HG02840 (cell line): ENCODE data around the gene DHFR.
"Not testable (repeated sequence)": the region's sequence is repeated elsewhere in the genome, so short reads cannot be mapped to it uniquely, and the experiment has no call there.

Experiments
- ATAC-seq: cut with Tn5 transposase; IDR thresholded peaks from one replicate; pipeline ENCODE4 v1.9.1; 2021; ENCODE audit warnings: mild to moderate bottlenecking, moderate library complexity, moderate number of reproducible peaks; ENCODE audit not compliant: unreplicated experiment, low FRiP score

DHFR gene

GRCh38 chr5:80654391-80655230 lies at the start of gene DHFR, which contains the start of gene MSH3:
DHFR (minus strand) TSS chr5:80654983; CDS start chr5:80654489, 494 bp downstream.
MSH3 (plus strand) TSS chr5:80654652; CDS start chr5:80654728, 76 bp downstream.
- peak; percentile 41 for ATAC-seq

DNA sequence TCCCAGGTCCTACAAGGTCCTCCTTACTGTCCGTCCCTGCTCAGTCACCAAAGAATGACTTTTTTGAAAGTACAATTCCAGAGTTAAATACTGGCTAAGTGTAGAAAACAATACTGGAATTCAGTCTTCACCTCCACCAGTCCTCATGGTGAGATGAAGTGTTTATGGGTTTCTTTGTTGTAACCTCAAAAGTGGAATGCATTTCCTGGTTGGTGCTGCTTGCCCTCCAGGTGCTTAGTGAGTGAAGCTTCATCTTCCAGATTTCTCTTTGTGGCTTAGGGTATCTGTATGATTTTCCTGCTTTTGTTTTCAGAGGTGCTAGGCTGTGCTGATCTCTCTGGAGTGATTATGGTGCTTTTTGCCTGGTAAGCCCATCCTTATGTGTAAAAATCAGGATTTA lies 49.4 kb upstream of the DHFR start:
- no peak for ATAC-seq

GRCh38 chr5:80703747-80704146 lies 49.0 kb upstream of the DHFR start:
- no peak for ATAC-seq

DNA sequence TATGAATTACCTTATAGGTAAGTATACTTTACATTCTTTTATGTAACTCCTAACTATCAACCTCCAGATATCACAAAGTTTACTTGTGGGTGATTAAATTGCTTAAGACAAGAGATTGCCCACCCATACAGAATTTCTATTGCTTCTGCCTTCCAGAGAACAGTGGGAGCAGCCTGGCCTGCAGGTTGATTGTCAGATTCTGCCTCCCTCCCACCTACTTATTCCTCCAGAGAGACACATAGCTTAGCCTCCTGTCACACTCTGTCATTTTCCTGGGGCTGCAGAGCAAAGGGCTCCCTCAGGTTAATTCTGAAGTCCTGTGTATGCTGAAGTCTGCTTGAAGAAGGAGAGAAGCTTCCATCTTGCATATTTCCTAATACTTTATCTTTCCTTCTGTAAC lies 48.5 kb upstream of the DHFR start:
- ATAC-seq: no peak

DNA sequence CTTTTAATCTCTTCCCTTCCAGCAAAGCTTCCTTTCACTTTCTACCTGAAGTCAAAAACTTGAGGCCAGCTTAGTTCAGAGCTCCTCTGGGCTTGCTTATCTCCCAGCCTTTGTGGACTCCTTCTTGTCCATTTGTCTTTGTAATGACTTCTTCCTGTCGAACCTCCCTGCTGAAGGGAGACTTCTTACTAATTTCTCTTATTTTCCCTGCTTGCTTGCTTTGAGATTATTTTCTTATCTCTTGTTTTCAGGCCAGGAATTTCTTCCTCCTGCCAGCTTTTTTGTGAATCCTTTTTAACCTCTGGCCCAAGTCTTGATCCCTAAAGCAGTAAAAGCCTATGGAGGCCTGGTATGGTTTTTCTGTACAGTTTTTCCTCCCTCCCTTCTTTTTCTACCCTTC lies 46.8 kb upstream of the DHFR start:
- no peak for ATAC-seq

DNA sequence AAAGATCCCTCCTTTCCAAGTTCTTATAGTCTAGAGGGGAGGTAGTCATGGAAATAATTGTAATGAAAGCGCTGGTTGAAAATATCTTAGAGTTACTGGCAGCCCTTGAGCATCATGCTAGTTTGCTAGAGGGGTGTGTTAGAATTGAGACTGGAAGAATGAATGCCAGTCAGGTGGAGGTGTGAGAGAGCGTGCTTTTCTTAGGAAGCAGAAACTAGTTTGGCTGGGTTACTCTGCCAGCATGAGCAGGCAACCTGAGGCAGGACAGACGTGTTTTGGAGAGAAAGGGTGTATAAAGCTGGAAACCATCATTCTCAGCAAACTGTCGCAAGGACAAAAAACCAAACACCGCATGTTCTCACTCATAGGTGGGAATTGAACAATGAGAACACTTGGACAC lies 43.6 kb upstream of the DHFR start:
- no peak for ATAC-seq

GRCh38 chr5:80697100-80697499 lies 42.3 kb upstream of the DHFR start:
- no peak for ATAC-seq

GRCh38 chr5:80696450-80696849 lies 41.7 kb upstream of the DHFR start:
- ATAC-seq: no peak

DNA sequence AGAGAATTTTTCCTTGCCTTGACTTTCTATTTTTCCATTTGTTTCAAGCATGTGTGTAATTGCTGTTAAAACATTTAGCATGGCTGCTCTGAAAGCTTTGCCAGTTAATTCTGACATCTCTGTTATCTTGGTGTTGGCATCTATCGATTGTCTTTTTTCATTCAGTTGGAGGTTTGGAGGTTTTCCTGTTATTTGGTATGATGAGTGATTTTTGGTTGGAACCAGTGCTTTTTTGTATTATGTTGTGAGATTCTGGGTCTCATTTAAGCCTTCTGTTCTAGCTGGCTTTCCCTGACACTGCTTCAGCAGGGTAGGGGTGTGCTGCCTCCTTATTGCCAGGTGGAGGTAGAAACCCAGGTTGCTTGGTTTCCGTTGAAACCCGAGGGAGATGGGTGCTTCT lies 40.9 kb upstream of the DHFR start:
- no peak for ATAC-seq

DNA sequence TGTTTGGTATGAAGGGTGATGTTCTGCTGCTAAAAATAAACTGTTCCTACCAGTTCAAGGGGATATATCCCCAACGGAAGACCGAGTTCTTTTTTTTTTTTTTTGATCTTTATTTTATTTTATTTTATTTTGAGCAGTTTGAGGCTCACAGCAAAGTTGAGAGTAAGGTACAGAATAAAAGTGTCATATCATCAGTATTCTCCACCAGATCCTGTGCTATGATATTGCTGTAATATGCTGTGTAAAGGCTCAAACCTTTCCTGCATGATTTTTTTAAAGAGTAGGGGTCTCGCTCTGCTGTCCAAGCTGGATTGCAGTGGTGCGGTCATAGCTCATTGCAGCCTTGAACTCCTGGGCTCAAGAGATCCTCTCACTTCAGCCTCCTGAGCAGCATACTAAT lies 34.8 kb upstream of the DHFR start:
- no peak for ATAC-seq

GRCh38 chr5:80688648-80689420 lies 34.1 kb upstream of the DHFR start:
- ATAC-seq: no peak

- ATAC-seq: no peak
Measured at GRCh38 chr5:80686757-80687156, 32.0 kb upstream of the DHFR start.

- ATAC-seq: no peak
Measured at GRCh38 chr5:80676706-80677105, 21.9 kb upstream of the DHFR start.

DNA sequence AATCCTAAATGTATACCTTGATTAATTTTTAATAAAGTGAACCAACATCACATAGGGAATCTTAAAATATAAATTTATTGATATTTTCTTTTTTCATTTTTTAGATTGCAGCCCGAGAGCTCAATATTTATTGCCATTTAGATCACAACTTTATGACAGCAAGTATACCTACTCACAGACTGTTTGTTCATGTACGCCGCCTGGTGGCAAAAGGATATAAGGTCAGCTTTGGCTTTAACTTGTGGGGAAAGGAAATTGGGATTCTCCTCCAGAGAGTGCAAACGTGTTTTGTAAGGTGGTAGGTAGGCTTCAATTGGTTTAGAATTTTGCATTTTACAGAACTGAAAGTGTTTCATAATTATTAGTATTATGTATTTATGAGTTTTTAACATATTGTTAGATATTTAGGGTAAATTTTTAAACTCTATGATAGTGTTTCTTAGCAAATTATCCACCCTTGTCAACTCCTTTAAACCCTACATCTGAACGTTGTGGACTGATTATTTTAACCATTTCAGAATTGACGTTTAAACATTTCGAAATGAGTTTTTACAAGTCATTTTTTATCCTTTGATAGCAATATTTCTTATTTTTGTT lies 17.5 kb upstream of the DHFR start:
- no peak for ATAC-seq

DNA sequence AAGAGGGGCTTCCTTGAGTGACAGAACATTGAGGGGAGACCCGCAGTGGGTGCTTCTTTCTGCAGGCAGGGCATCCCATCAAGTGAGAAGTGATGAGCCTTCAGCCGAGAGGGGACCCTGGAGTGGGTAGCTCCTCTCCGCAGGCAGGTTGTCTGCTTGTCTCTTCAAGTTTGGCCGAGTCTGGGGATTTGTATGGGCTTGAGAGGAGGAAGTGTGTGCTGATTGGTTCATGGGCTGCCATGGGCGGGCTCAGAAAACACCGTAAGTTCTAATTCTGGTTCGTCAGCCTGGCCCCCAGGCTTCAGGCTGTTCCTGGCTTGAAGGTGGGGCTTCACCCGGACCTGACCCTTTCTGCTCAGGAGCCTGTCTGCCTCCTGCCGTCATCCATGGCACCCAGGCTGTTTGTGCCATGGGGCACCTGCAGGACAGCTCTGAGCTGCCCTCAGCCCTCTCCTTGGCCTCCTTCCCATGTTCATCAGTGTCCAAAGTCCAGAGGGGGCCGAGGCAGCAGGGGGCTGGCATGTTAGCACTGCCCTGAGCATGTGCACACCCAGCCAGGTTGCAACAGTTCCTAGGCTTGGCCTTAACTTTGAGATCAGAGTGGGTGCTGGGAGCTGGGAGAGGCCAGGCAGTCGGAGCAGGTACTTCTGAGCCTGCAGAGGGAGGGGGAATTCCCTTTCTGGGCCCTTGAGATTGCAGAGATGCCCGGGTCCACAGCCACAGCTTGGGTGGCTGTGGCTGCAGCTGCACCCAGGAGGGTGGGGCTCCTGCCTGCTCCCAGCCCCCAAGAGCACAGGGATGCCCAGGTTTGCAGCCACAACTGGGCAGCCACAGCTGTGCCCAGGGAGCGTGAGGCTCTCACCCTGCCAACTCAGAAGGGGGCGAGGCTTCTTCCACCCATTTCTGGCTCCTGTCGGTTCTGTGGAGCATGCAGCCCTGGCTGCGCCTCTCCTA lies 13.5 kb upstream of the DHFR start:
- peak; percentile 70 for ATAC-seq

DNA sequence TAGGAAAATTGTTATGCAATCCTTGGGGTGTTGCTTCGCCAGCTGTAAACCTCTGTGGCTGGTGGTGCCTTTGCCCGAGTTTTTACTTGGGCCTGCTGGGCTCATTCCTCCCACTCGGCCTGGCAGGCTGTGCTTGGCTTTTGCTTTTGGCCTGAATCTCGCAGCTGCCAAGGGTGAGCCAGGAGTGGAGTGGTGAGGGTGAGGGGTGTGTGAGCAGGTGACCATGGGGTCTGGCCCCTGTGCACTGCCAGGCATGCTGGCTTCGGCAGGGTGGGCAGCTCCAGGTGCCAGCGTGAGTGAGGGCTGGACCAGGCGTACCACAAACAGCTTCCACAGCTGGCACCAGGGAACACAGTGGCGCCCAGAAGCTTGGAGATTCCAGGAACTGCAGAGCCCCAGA lies 12.6 kb upstream of the DHFR start:
- ATAC-seq: no peak

DNA sequence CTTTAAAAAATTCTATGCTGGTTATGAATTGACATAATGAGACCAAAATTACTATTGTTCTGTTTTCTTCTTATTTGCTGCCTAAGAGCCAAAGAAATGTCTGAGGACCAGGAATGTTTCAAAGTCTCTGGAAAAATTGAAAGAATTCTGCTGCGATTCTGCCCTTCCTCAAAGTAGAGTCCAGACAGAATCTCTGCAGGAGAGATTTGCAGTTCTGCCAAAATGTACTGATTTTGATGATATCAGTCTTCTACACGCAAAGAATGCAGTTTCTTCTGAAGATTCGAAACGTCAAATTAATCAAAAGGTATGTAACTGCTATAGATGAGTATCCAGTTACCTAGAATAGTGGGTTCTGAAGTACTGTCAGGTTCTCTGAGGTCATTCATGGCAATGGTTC lies 10.3 kb upstream of the DHFR start:
- ATAC-seq: no peak

GRCh38 chr5:80662108-80662507 lies 7.3 kb upstream of the DHFR start:
- no peak for ATAC-seq

GRCh38 chr5:80660661-80661060 lies 5.9 kb upstream of the DHFR start:
- not testable (repeated sequence) for ATAC-seq

- no peak for ATAC-seq
Measured at GRCh38 chr5:80659106-80659505, 4.3 kb upstream of the DHFR start.
